ENCODE data around the gene COQ8B.
A peak's percentile ranks its signal among the peaks of the same experiment; 100 is the strongest.

The COQ8B gene

DNA sequence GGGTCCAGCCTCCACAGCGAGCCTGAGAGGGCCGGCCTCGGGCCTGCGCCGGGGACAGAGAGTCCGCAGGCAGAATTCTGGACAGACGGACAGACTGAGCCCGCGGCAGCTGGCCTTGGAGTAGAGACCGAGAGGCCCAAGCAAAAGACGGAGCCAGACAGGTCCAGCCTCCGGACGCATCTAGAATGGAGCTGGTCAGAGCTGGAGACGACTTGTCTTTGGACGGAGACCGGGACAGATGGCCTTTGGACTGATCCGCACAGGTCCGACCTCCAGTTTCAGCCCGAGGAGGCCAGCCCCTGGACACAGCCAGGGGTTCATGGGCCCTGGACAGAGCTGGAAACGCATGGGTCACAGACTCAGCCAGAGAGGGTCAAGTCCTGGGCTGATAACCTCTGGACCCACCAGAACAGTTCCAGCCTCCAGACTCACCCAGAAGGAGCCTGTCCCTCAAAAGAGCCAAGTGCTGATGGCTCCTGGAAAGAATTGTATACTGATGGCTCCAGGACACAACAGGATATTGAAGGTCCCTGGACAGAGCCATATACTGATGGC is 716 bp upstream of the COQ8B start:
- DNase-seq, result no peak

DNA sequence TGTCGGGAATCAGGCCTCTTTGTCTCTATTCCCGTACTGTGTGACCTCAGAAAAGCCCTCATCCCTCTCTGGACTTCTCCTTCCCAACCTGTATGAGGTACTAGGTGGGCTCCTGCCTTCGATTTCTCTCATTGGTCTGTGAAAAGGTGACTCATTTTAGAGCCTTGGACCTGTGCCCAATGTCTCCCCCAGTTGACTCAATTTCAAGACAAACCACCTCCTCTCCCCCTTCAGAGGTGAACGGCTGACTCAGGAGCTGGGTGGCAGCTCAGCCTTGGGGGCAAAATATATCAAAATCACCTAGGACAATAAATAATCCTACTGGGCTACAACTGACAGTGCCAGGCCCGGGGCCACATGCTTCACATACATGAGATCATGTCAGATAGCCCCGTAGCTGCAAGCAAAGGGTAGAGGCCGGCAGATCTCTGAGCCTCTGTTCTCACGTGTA is 630 bp downstream of the COQ8B start:
- DNase-seq, result peak; percentile 70

DNA sequence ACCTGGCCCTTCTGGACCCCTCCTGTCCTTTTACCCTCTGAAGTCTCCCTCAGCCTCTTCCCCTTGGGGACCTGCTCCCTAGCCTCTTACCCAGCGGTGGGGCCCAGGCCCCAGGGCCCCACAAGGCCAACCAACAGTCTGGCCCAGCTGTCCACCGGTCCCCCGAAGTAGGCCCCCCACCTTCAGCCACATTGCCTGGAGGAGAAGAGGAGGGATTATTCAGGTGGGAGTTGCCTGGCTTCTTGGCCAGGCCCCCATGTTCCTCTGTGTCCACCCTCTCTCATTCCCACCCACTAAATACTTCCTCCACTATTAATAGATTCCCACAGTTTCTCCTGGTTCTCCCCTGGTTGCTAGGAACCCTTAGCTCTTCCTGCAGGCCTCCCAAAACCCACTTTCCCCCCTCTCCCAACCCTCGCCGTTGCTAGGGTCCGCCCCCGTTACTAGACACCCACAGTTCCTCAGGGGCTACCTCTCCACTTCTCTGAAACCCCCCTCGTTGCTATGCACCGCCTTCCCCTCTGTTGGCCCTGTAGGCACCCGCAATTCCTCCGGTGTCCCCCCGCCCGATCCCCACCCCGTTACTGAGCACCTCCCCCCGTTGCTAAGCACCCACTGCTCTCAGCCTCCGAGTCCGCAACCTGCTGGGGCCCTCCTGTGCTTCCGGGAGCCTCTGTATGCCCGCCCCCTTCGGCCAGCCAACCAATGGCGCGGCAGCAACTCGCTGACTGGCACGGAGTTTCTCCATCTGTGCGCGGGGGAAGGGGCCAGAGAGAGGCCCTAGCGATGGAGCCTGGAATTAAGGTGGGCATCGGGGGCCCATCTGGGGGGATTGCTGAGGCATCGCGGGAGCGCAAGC is 2.0 kb downstream of the COQ8B start:
- peak; percentile 92 for DNase-seq

DNA sequence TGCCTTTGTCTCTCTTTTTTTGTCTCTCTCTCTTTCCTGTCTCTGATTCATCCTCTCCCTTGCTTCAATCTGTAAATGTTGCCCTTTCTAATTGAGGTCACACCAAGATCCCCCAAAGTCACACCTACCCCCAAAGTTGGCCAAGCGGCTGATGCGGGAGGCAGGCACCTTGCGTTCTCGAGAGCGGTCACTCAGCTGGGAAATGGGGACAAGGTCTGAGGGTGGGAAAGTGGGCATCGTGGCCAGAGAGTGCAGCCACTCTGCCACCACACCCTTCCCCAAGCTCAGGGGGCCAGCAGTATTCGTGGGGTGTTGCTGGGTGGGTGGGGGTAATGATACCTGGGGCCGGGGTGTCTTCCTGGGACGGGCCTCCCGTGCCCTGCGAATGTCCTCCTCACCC is 2.7 kb downstream of the COQ8B start:
- no peak for DNase-seq

DNA sequence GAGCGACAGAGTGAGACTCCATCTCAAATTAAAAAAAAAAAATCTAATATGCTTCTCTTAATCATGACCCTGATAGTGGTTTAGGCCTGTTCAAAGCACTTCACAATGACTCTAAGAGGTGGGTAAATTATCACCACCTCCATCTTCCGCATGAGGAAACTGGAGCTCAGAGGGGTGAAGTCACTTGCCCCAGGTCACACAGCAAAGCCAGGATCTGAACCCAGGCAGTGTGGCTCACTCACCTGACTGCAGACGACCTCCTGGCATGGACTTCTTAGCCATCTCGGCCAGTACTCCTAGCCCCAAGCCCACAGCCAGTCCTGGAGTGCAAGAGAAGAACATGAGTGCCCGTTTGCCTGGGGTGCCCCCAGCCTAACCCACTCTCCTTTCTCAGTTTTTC is 6.9 kb downstream of the COQ8B start:
- DNase-seq, result no peak

DNA sequence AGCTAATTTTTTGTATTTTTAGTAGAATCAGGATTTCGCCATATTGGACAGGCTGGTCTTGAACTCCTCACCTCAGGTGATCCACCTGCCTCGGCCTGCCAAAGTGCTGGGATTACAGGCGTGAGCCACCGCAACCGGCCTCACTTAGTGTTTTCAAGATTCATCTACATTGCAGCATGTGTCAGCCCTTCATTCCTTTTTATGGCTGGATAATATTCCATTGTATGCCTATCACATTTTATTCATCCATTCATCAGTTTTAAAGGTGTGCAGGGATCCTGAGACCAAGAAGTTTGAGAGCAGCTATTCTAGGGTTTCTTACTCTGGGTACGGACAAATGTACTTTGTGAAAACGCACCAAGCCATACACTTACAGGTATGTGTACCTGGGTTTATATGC is 9.1 kb downstream of the COQ8B start:
- DNase-seq, result no peak

DNA sequence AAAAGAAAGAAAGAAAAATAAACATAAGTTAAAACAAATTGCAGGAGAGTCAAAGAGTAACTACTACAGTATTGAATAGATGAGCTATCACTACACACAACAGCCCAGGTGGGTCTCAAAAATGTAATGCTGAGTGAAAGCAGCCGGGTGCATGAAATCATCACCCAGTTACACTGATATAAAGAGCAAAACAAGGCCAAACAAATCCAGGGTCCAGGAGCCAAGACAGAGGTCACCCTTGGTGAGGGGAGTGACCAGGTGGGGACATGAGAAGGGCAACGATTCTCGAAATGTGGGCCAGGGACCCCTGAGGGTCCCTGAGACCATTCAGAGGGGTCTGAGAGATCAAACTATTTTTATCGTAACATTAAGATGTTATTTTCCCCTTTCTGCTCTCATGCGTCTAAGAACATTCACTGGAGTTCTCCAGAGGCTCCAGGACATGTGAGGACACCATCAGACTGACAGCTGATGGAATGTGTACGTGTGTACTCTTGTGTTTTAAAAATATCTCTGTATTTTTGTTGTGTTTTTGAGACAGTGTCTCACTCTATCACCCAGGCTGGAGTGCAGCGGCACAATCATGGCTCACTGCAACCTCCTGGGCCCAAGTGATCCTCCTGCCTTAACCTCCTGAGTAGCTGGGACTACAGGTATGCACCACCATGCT is 10.6 kb downstream of the COQ8B start:
- DNase-seq, result no peak

DNA sequence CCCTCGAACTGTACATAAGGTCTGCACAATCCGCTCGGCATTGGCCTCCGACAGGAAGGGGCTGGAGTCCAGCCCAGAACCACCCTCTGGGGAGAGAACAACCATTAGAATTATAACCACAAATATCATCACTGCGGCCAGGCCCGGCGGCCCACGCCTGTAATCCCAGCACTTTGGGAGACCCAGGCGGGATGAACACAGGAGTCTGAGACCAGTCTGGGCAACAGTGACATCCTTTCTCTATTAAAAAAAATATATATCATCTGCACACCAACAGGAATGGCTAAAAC is 11.4 kb downstream of the COQ8B start:
- no peak for DNase-seq

DNA sequence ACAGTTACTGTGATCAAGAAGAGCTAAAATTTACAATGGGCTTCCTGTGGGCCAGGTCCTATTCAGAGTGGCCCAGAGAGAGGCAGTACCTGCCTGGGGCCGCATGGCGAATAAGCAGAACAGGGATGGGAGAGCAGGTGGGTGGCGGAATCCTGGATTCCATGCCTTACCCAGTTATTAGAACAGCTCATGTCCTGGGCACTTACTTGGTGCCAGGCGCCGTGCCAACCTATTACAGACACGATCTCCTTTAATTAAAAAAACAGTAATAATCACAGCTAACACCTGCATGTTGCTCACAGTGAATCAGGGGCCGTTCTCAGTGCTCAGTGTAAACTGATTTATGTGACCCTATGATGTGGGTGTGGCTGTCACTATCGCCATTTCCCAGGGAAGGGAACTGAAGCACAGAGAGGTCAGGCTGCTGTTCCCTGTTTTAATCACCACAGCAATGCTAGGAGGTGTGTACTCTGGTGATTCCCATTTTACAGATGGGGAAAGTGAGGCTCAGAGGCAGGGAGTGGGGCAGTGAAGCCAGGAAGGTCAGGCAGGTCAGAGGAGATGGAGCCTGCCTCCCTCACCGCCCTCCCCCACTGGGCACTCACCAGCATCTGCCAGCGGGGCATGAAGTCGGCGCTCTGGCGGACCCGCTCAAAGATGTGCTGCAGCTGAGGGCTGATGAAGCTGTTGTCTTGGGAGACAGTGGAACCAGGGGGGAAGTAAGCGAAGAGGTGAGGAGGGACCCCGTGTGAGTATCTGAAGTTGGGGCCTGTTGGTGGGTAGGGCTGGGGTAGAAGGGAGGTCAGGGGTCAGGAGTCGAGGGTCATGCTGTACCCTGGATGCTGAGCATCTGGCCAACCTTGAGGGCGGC is 12.0 kb downstream of the COQ8B start:
- DNase-seq, result no peak

DNA sequence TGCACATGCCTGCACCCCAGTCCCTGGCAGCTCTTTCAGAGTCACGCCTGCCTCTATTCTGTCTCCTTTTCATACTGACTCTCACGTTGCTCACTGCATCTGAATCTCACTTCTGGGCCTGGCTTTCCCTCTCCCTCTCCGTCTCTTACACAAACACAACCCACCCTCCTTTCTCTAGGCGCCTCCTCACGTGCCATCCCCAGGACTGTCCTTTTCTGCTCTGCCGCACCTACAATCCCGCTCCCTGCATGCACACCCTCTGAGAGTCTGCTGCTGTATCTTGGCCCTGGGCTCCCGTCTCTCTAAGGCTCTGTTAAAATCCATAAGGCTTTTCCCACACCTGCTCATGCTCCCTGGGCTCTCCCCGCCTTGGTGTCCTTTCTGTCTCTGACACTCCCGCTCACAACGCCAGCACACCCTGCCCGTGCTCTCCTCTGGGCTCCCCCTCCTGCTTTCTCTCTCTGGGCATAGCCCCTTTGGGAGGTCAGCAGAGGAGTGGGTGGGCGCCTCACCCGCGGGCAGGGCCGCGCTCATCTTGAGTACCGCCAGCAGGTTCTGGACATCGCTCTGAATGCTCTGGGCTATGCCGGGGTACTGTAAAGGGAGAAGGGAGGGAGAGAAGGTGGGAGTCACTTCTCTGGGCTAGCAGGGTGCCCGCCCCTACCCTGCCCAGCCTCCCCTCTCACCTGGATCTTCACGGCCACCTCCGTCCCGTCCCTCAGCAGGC is 13.5 kb downstream of the COQ8B start:
- no peak for DNase-seq

DNA sequence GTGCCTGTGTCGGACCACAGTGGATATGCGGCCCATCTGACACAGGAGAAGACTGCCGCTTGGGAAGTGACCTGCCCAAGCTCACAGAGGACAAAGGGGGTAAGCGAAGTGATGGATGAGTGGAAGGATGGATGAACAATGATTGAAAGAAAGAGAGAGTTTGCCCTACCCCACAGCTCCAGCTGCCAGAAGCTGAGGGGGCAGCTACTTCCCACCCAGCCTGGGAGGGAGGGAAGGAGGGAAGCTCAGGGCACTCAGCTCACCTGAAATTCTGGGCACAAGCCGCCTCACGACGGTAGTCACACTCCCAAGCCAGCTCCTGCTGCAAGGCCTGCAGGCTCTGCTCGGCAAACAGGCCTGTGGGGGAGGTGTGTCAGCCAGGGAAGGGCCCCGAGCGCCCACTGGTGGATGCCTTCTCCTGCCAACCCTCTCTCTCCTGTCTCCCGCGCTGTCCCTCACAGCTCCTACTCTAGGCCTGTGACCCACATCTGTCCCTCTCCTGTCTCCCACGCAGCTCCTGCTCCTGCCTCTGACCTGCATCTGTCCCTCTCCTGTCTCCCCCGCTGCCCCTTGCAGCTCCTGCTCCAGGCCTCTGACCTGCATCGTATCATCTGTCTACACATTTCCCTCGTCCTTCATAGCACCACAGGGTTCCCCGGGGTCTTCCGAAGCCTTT is 14.2 kb downstream of the COQ8B start:
- DNase-seq, result no peak

DNA sequence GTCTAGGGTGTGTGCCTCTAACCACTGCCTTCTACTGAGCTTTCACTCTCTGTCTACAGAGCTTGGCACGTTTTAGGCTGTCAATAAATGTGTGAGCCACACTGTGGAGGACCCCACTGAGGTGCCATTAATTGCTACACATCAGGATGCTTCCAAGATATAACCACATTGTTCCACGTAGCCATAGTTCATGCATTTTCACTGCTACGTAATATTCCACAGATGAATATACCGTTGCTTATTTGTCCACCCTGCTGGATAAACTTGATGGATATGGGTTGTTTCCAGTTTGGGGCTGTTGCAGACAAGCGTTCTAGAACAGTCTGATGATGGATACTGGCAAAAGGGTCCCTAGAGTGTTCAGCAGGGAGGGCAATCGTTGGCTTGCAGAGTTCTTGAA is 14.9 kb downstream of the COQ8B start:
- DNase-seq, result no peak

DNA sequence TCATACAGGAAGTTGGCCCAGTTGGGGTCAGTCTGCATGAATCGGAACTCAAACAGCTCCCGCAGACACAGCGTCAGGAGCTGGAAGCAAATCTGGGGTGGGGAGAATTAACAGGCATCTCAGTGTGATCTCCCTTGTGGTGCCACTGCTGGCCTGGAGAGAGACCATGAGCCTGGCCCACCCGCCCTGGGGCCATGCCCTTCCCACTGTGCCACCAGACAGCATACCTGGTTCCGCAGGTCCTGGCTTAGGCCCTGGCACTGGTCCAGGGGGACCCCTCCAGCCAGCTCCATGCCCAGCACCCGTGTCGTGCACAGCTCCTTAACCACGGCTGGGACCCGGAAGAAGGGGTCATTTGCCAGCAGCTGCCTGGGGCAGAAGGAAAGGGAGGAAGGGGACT is 16.6 kb downstream of the COQ8B start:
- DNase-seq, result no peak

DNA sequence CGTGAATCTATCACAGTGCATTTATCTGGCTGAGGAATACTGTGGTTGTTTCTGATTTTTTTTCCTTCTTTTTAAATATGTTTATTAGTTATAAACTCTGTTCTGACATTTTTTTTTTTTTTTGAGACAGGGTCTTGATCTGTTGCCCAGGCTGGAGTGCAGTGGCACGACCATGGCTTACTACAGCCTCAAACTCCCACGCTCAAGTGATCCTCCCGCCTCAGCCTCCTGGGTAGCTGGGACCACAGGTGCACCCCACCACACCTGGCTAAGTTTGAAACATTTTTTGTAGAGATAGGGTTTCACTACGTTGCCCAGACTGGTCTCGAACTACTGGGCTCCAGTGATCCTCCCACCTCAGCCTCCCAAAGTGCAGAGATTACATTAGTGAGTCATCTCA is 19.7 kb downstream of the COQ8B start:
- DNase-seq, result no peak

DNA sequence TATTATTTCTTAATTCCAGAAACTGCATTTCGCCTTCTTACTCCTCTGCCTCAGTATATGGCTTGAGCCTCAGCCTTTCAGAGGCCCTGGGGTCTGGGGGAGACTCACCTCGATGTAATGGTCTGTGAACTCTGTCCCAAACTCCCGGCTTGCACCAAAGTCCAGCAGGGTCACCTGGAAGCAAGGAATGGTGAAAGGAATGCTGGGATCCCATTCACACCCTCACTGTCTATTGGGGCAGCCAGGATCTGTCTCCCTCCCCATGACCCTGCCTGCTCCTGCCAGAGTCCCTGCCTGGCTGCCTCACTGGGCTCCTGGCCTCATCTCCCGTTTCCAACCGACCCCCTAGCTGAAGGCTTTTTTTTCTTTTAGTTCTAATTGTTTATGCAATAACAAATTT is 20.8 kb downstream of the COQ8B start:
- no peak for DNase-seq

DNA sequence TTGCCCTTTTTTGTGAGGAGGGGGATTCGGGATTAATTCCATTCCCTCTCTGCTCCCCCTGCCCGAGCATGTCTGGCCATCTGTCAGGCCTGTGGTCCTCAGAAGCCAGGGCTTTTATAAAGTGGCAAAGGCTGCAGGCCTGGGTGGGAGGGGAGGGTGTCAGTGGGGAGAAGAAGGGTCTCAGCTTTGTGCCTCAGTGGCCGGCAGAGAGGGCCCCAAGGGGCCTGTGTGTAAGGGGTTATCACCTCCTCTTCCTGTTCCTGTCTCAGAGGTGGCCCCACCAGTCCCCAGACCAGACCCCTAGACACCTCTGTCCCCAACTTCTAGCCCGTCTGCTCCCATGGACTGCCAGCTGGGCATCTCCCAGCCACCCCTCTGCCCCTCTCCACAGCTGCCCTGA is 22.8 kb downstream of the COQ8B start:
- no peak for DNase-seq

DNA sequence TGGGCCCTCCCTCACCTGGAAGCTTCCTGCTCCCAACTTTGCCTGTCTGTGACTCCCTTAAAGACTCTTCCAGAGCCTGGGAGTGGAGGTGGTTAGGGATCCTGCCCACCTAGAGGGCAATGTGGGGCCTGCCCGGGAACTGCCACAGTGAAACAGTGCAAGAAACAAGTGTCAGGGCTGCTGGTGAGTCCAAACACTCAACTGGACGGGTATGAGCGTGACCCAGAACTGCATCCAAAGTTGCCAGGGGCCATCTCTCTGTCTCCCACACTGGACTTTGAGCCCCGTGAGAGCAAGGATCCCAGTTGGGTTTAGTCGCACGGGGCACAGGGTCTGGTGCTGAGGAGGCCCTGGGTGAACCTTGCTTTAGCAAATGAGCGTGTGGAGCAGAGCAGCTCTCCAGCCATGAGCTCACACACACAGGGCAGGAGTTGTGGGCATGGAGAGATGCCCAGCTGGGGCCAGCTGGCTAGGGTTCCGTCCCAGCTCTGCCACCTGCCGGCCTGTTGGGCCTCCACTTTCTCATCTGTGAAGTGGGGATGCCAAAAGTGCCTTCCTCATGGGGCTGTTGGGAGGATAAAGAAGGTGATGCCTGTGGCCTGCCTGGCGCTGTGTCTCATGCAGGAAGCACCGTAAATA is 23.4 kb downstream of the COQ8B start:
- DNase-seq, result no peak

DNA sequence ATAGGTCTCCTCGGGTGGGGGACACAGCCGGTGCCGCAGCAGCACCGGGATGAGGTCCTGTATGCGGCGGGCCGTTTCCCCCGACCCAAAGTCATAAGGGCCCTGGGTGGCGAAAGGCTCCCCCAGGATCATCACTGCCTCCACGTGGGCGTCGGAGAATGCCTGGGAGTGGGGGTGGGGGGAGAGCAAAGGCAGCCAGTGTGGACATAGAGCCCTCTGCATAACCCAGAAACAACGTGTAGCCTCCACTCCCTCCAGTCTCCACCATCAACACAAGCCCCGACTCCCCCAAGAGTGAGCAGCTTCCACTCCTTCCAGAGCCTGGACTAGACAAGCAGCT is 24.5 kb downstream of the COQ8B start:
- no peak for DNase-seq

DNA sequence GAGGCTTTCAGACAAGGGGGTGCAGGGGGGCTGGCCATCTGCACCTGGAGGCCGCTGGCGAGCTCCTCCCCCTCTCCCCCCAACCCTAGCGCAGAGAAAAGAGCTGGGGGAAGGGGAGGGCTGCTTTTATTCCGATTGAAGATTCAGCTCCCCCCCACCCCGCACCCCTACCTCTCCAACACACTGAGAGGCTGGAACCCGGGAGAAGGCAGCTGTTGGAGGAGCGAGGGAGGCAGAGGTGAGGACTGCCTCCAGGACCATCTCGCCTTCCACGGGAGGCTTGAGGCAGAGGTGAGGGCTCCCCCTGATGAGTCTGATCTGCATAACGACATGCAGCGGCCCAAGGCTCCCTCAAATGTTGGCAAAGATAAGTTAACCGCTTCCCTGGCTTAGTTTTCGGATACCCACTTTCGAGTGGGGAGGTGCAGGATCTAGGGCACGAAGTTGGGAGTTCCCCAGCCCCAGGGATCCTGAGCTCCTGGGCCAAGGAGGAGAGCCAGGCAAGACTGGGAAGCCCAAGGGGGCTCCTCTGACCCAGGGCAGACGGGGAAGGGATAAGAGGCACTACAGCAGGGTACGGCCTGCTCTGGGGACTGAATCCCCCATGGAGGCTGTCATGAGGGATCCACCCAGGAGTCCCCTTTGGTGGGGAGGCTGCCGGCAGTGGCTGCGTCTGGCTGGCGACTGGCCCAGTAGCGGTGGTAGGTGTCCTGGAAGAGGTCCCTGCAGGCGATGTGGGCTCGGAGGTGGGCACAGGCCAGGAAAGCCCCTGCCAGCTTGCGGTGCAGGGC is 25.1 kb downstream of the COQ8B start:
- no peak for DNase-seq

DNA sequence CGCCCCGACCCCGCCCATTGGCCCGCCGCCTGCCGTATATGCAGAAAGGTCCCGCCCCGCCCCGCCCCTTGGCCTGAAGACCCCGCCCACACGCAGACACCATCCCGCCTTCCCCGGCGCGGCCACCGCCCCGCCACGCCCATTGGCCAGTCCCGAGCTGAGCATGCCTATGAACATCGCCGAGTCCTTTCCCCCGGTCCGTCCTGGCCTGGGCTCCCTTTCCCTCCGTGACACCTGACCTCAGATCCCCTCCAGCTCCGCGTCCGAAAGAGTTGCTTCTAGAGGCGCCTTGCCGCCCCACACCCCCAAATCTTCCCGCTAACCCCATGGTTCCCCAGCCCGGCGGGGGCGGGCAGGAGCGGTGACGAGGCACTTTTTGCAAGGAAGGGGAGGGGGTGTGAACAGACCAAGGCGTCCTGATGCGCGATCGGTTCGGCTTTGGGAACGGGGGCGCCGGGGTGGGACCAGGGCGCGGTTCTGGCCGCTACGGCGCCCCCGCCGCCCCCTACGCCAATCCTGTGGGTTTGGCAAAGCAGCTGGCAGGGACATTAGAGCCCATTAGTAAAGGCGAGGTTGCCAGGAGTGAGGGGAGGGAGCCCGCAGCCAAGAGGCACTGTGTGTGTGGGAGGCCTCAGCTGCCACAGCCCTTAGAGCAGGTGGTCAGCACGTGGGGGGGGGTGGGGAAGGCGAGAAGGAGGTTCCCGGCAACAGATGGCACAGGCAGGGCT is 25.8 kb downstream of the COQ8B start:
- DNase-seq, result peak; percentile 92
